Ovary (tissue), 9 donors: ENCODE results near the gene ADAMTS7. TPM values are rescaled to one million over a fixed set of nuclear protein-coding genes. Genes with fewer than 3 reads are reported as not detected.
"Not testable (repeated sequence)": the region's sequence is repeated elsewhere in the genome, so short reads cannot be mapped to it uniquely, and the experiment has no call there.

Experiments used
- DNase-seq, 5 donors: peaks; one replicate each; pipeline ENCODE4 v3.0.0-alpha.2; 2019 to 2020
- H3K27ac ChIP-seq, 2 donors: fragments of 200-600 bp; one replicate each; pipeline versions ENCODE4 v1.5.1 to v1.8.0; 2019 to 2022
- H3K27me3 ChIP-seq: fragments of 200-600 bp; one replicate; pipeline ENCODE4 v1.8.0; 2022
- H3K36me3 ChIP-seq: fragments of 200-600 bp; sonication (generic); one replicate; pipeline ENCODE4 v1.5.1; 2019
- H3K4me1 ChIP-seq: one replicate; pipeline ENCODE4 v1.8.1; 2013; ENCODE audit warnings: mild to moderate bottlenecking, moderate library complexity; ENCODE audit not compliant: insufficient read depth
- H3K4me3 ChIP-seq: fragments of 200-600 bp; sonication (generic); one replicate; pipeline ENCODE4 v1.5.1; 2017
- H3K9me3 ChIP-seq, 2 donors: fragments of 200-600 bp in 1 of 2; sonication (generic) in 1 of 2; one replicate each; pipeline versions ENCODE4 v1.5.1 to v1.8.1; 2013 to 2019; ENCODE audit warnings: mild to moderate bottlenecking in 1 of 2, moderate library complexity in 1 of 2
- EP300 ChIP-seq: sonication (generic); formaldehyde crosslinking; IDR thresholded peaks from one replicate; pipeline ENCODE4 v1.6.1; 2017; ENCODE audit warnings: antibody characterized with exemption
- POLR2A ChIP-seq: fragments of 450-650 bp; IDR thresholded peaks from one replicate; pipeline ENCODE4 v1.6.1; 2017; ENCODE audit warnings: antibody characterized with exemption, mild to moderate bottlenecking, moderate library complexity
- WGBS, 3 donors: extraction: QIAGEN DNeasy Blood & Tissue Kit in 1 of 3; methylation state at CpG; one replicate each; pipeline versions ENCODE4 v1.1.5 to v1.1.7; 2013 to 2017; 5-methylcytosine and 5-hydroxymethylcytosine counted together
- intact Hi-C, 4 donors: fragments of 100-400 bp; cut with DNase I; formaldehyde crosslinking; loops; one replicate each; pipeline versions ENCODE4 v1.11.0 to v1.15.1; 2022 to 2023
- polyA plus RNA-seq, 2 donors: library from polyadenylated mRNA; stranded (reverse); fragments of 200-250 nt in 1 of 2; fragments of 350-450 nt in 1 of 2; fragmentation: Illumina TruSeq in 1 of 2; extraction: RNeasy Lipid Tissue Mini Kit (QIAGEN cat#74804) in 1 of 2; gene quantifications; one replicate each; pipeline ENCODE4 v1.2.3, GENCODE V29; 2013 to 2014
- total RNA-seq, 7 donors: library from RNA; depleted of rRNA in 2 of 7; stranded (reverse); fragments of >200 nt in 2 of 7; fragmentation: NEBNext Ultra II Directional in 3 of 7; extraction: Animal tissue kit (Norgen Biotek cat#: 25700) in 3 of 7; gene quantifications; one replicate each; pipeline versions ENCODE4 v1.1.0 to v1.2.4, GENCODE V29; 2016 to 2023
- TF ChIP-seq, protein P1 (sequence below), 3 donors: fragments of 450-650 bp in 2 of 3; fragments of 200-600 bp in 1 of 3; IDR thresholded peaks; one replicate each; pipeline versions ENCODE4 v1.5.1 to v1.8.0; 2016 to 2022; ENCODE audit warnings: antibody characterized with exemption in 3 of 3, mild to moderate bottlenecking in 1 of 3
- donor health status: DM: no; HTN: no; CAD: no; lungs with moderate emphysema.
- donor health status: DM: no; HTN: no; CAD: no.
- donor health status: Bipolar disorder and iron deficiency.
- donor health status: DM: yes; HTN: yes; CAD: no.
- donor health status: DM: no; HTN: no; CAD: no.
- donor health status: DM: yes; HTN: yes; CAD: no.

ADAMTS7 gene
- total and polyA plus RNA-seq, 9 donors = 2.1 to 16.5 (median 8.5) TPM

- TF ChIP-seq, protein P1, sequence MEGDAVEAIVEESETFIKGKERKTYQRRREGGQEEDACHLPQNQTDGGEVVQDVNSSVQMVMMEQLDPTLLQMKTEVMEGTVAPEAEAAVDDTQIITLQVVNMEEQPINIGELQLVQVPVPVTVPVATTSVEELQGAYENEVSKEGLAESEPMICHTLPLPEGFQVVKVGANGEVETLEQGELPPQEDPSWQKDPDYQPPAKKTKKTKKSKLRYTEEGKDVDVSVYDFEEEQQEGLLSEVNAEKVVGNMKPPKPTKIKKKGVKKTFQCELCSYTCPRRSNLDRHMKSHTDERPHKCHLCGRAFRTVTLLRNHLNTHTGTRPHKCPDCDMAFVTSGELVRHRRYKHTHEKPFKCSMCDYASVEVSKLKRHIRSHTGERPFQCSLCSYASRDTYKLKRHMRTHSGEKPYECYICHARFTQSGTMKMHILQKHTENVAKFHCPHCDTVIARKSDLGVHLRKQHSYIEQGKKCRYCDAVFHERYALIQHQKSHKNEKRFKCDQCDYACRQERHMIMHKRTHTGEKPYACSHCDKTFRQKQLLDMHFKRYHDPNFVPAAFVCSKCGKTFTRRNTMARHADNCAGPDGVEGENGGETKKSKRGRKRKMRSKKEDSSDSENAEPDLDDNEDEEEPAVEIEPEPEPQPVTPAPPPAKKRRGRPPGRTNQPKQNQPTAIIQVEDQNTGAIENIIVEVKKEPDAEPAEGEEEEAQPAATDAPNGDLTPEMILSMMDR (IDR thresholded peaks at IDR 0.05) = no peak
- TF ChIP-seq POLR2A = no peak
- TF ChIP-seq EP300 = no peak
- H3K4me3 ChIP-seq = no peak overlapping the region
- intact Hi-C loops = no loop called here
- H3K36me3 ChIP-seq = no peaks in the 10 kb centered on the region
- H3K27ac ChIP-seq = no peak overlapping the region
- 83 to 85% (median 84%) methylated on average over 6 of the region's 6 CpGs for WGBS, 3 donors
- no peak for DNase-seq
- H3K27me3 ChIP-seq = no peaks in the 10 kb centered on the region
- no peaks in the 10 kb centered on the region for H3K9me3 ChIP-seq
- H3K4me1 ChIP-seq = no peaks in the 10 kb centered on the region
These were observed 80.3 kb downstream of the ADAMTS7 start for GRCh38 chr15:78730955-78731354.

GRCh38 chr15:78728427-78728826, 82.8 kb downstream of the ADAMTS7 start:
- WGBS, 3 donors = 37 to 62% (median 50%) methylated on average over 1 of the region's 1 CpG
- not testable (repeated sequence) for H3K4me1 ChIP-seq, H3K36me3 ChIP-seq, H3K27ac ChIP-seq, DNase-seq, H3K4me3 ChIP-seq, H3K9me3 ChIP-seq, H3K27me3 ChIP-seq
- intact Hi-C loops = loop anchor here in 1 of 4 donors (5.0 kb wide), 1 partner anchor 566 kb away; no protein-coding TSS in a partner anchor

DNA sequence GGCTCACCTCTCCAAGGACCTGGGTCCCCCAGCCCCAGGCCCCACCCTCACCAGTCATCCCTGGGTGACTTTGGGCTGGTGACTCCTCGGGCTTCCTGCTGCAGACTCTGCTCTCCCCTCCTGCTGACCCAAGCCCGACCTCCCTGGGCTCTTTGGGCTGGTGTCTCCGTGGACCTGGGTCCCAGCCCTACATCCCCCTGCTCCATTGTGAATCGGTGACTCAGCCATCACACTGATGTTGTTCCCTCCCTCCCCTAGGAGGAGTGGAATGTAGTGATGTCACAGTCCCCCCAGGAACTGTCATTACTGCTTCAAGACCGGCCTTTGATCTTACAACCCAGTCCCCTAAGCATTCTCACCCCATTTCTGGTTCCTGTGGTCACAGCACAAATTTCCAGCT, 83.7 kb downstream of the ADAMTS7 start:
- TF ChIP-seq, protein P1 (IDR thresholded peaks at IDR 0.05) = no peak
- TF ChIP-seq EP300 = no peak
- Histone ChIP-seq H3K27me3 (no peaks in the 10 kb centered on the region), H3K9me3 (no peaks in the 10 kb centered on the region), H3K4me1 (no peaks in the 10 kb centered on the region), H3K27ac (no peak overlapping the region), H3K36me3 (no peaks in the 10 kb centered on the region), H3K4me3 (no peak overlapping the region)
- intact Hi-C loops = loop anchor here in 1 of 4 donors (5.0 kb wide), 1 partner anchor 565 kb away; no protein-coding TSS in a partner anchor
- no peak for DNase-seq
- 66 to 75% (median 74%) methylated on average over 5 of the region's 5 CpGs for WGBS, 3 donors

GRCh38 chr15:78726870-78727551, 84.3 kb downstream of the ADAMTS7 start:
- no peaks in the 10 kb centered on the region for H3K4me1 ChIP-seq
- H3K27ac ChIP-seq = no peak overlapping the region
- H3K36me3 ChIP-seq = no peaks in the 10 kb centered on the region
- 85 to 92% (median 85%) methylated on average over 14 of the region's 14 CpGs for WGBS, 3 donors
- no peak for DNase-seq
- TF ChIP-seq, protein P1 (IDR thresholded peaks at IDR 0.05) = no peak
- TF ChIP-seq POLR2A (no peak), EP300 (no peak)
- no peaks in the 10 kb centered on the region for H3K27me3 ChIP-seq
- intact Hi-C loops = loop anchor here in 1 of 4 donors (5.0 kb wide), 1 partner anchor 565 kb away; no protein-coding TSS in a partner anchor
- no peak overlapping the region for H3K4me3 ChIP-seq
- H3K9me3 ChIP-seq = no peaks in the 10 kb centered on the region

- H3K27ac ChIP-seq, H3K9me3 ChIP-seq, DNase-seq, intact Hi-C loops, H3K4me3 ChIP-seq, H3K27me3 ChIP-seq, H3K36me3 ChIP-seq, H3K4me1 ChIP-seq: not testable (repeated sequence)
- 68 to 78% (median 68%) methylated on average over 21 of the region's 21 CpGs for WGBS, 3 donors
These were observed 91.3 kb downstream of the ADAMTS7 start for GRCh38 chr15:78719819-78720450.
